H1 (cell line): ENCODE results near the gene PROK1. TPM values are rescaled to one million over a fixed set of nuclear protein-coding genes. Genes with fewer than 3 reads are reported as not detected.

Experiments
- EZH2 ChIP-seq: fragments of 200-600 bp; sonication (generic); IDR thresholded peaks from 2 replicates; pipeline ENCODE4 v1.7.1; 2012; ENCODE audit warnings: low read depth, mild to moderate bottlenecking, moderate library complexity, low read length, inconsistent platforms; ENCODE audit not compliant: severe bottlenecking
- GABPA ChIP-seq: IDR thresholded peaks from 2 replicates; pipeline ENCODE4 v1.6.1; 2011; ENCODE audit warnings: mild to moderate bottlenecking, low read length, moderate library complexity, borderline replicate concordance; ENCODE audit not compliant: insufficient read depth
- HDAC2 ChIP-seq, 2 experiments: fragments of 300-600 bp in 1 of 2; sonication (generic) in 1 of 2; IDR thresholded peaks; 2 replicates each; pipeline ENCODE4 v1.6.1; 2011 to 2012; ENCODE audit warnings: low read depth in 2 of 2, low read length in 2 of 2, mild to moderate bottlenecking in 2 of 2, moderate library complexity in 2 of 2, borderline replicate concordance in 1 of 2, inconsistent platforms in 1 of 2
- JUND ChIP-seq: IDR thresholded peaks from 2 replicates; pipeline ENCODE4 v1.6.1; 2011; ENCODE audit warnings: mild to moderate bottlenecking, improper control_type of control experiment, low read length
- KDM5A ChIP-seq: fragments of 200-600 bp; IDR thresholded peaks from 2 replicates; pipeline ENCODE4 v1.7.1; 2012; ENCODE audit warnings: mild to moderate bottlenecking, low read length, inconsistent platforms, mixed read lengths
- NANOG ChIP-seq: IDR thresholded peaks from 2 replicates; pipeline ENCODE4 v1.6.1; 2011; ENCODE audit warnings: low read length, low read depth, mild to moderate bottlenecking, inconsistent platforms; ENCODE audit not compliant: insufficient read depth, poor library complexity, severe bottlenecking
- RNF2 ChIP-seq: fragments of 200-900, 300-1000 bp; sonication (generic); IDR thresholded peaks from 2 replicates; pipeline ENCODE4 v1.7.1; 2016; ENCODE audit warnings: borderline replicate concordance, low read depth, mild to moderate bottlenecking, antibody characterized with exemption, low read length; ENCODE audit not compliant: poor library complexity, severe bottlenecking; ENCODE audit errors: missing control alignments
- polyA plus RNA-seq, 7 experiments: library from polyadenylated mRNA; depleted of rRNA in 3 of 7; stranded (reverse) in 5 of 7; unstranded in 2 of 7; fragments of >200 nt in 5 of 7; fragments of 200-250 nt in 2 of 7; gene quantifications; 1 replicate in 5 of 7; 2 replicates in 1 of 7; 4 replicates in 1 of 7; pipeline versions ENCODE4 v1.2.1 to v1.2.3, GENCODE V29; 2011 to 2013; ENCODE audit warnings: missing spikeins in 2 of 7, mixed read lengths in 2 of 7
- total RNA-seq: library from RNA; stranded (reverse); fragmentation: NEBNext Ultra II Directional; extraction: Animal tissue kit (Norgen Biotek cat#: 25700); gene quantifications from 2 replicates; pipeline ENCODE4 v1.2.1, GENCODE V29; 2021
- TF ChIP-seq, protein P1 (sequence below): fragments of 300-600 bp; sonication (generic); IDR thresholded peaks from 2 replicates; pipeline ENCODE4 v1.7.1; 2012; ENCODE audit warnings: low read length, moderate library complexity, mild to moderate bottlenecking, inconsistent platforms; ENCODE audit not compliant: insufficient replicate concordance

PROK1 gene
- total and polyA plus RNA-seq, 2 of the 8 experiments (the other 6 are each of a cell fraction or from before 2014, with no cell fraction given) = 0.12 TPM; not detected in 1

GRCh38 chr1:110424699-110425611 lies 26.0 kb upstream of the PROK1 start (continued):
- TF ChIP-seq, protein P1, sequence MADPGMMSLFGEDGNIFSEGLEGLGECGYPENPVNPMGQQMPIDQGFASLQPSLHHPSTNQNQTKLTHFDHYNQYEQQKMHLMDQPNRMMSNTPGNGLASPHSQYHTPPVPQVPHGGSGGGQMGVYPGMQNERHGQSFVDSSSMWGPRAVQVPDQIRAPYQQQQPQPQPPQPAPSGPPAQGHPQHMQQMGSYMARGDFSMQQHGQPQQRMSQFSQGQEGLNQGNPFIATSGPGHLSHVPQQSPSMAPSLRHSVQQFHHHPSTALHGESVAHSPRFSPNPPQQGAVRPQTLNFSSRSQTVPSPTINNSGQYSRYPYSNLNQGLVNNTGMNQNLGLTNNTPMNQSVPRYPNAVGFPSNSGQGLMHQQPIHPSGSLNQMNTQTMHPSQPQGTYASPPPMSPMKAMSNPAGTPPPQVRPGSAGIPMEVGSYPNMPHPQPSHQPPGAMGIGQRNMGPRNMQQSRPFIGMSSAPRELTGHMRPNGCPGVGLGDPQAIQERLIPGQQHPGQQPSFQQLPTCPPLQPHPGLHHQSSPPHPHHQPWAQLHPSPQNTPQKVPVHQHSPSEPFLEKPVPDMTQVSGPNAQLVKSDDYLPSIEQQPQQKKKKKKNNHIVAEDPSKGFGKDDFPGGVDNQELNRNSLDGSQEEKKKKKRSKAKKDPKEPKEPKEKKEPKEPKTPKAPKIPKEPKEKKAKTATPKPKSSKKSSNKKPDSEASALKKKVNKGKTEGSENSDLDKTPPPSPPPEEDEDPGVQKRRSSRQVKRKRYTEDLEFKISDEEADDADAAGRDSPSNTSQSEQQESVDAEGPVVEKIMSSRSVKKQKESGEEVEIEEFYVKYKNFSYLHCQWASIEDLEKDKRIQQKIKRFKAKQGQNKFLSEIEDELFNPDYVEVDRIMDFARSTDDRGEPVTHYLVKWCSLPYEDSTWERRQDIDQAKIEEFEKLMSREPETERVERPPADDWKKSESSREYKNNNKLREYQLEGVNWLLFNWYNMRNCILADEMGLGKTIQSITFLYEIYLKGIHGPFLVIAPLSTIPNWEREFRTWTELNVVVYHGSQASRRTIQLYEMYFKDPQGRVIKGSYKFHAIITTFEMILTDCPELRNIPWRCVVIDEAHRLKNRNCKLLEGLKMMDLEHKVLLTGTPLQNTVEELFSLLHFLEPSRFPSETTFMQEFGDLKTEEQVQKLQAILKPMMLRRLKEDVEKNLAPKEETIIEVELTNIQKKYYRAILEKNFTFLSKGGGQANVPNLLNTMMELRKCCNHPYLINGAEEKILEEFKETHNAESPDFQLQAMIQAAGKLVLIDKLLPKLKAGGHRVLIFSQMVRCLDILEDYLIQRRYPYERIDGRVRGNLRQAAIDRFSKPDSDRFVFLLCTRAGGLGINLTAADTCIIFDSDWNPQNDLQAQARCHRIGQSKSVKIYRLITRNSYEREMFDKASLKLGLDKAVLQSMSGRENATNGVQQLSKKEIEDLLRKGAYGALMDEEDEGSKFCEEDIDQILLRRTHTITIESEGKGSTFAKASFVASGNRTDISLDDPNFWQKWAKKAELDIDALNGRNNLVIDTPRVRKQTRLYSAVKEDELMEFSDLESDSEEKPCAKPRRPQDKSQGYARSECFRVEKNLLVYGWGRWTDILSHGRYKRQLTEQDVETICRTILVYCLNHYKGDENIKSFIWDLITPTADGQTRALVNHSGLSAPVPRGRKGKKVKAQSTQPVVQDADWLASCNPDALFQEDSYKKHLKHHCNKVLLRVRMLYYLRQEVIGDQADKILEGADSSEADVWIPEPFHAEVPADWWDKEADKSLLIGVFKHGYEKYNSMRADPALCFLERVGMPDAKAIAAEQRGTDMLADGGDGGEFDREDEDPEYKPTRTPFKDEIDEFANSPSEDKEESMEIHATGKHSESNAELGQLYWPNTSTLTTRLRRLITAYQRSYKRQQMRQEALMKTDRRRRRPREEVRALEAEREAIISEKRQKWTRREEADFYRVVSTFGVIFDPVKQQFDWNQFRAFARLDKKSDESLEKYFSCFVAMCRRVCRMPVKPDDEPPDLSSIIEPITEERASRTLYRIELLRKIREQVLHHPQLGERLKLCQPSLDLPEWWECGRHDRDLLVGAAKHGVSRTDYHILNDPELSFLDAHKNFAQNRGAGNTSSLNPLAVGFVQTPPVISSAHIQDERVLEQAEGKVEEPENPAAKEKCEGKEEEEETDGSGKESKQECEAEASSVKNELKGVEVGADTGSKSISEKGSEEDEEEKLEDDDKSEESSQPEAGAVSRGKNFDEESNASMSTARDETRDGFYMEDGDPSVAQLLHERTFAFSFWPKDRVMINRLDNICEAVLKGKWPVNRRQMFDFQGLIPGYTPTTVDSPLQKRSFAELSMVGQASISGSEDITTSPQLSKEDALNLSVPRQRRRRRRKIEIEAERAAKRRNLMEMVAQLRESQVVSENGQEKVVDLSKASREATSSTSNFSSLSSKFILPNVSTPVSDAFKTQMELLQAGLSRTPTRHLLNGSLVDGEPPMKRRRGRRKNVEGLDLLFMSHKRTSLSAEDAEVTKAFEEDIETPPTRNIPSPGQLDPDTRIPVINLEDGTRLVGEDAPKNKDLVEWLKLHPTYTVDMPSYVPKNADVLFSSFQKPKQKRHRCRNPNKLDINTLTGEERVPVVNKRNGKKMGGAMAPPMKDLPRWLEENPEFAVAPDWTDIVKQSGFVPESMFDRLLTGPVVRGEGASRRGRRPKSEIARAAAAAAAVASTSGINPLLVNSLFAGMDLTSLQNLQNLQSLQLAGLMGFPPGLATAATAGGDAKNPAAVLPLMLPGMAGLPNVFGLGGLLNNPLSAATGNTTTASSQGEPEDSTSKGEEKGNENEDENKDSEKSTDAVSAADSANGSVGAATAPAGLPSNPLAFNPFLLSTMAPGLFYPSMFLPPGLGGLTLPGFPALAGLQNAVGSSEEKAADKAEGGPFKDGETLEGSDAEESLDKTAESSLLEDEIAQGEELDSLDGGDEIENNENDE = no peak
- no peak for TF ChIP-seq JUND
- TF ChIP-seq GABPA = no peak
- TF ChIP-seq HDAC2 (IDR thresholded peaks at IDR 0.05; ENCODE audit: borderline replicate concordance in 1 of 2, low read depth in 2 of 2, low read length in 2 of 2) = no peak
- no peak for TF ChIP-seq EZH2
- no peak for TF ChIP-seq NANOG
- TF ChIP-seq KDM5A = no peak
- no peak for TF ChIP-seq RNF2
